ENCODE data around the gene JMJD6. TPM values are rescaled to one million over a fixed set of nuclear protein-coding genes. Genes with fewer than 3 reads are reported as not detected.

JMJD6 gene
- total RNA-seq, 4 donors from 2014 or later, result 13.8 to 22.1 (median 17.7) TPM

GRCh38 chr17:76681222-76682137, 44.9 kb downstream of the JMJD6 start:
- peak in 1 of 2 donors; percentile 59 for DNase-seq (ENCODE audit: low spot score in 2 of 2)
- Histone ChIP-seq H3K27ac (no peak overlapping the region), H3K4me3 (no peak overlapping the region), H3K9me3 (no peaks in the 10 kb centered on the region), H3K36me3 (peaks cover 30% of the 10 kb centered on the region), H3K4me1 (peaks cover 32% of the 10 kb centered on the region), H3K27me3 (no peaks in the 10 kb centered on the region)
- TF ChIP-seq CTCF (IDR thresholded peaks at IDR 0.05) (peak; percentile 80 to 81), POLR2AphosphoS5 (IDR thresholded peaks at IDR 0.05) (no peak)
- 48% methylated on average over 7 of the region's 16 CpGs for WGBS

- Histone ChIP-seq H3K4me1 (peaks cover 19% of the 10 kb centered on the region), H3K27ac (no peak overlapping the region), H3K9me3 (no peaks in the 10 kb centered on the region), H3K36me3 (peaks cover 23% of the 10 kb centered on the region), H3K4me3 (no peak overlapping the region), H3K27me3 (no peaks in the 10 kb centered on the region)
- TF ChIP-seq EP300 (IDR thresholded peaks at IDR 0.05) (no peak), CTCF (IDR thresholded peaks at IDR 0.05) (no peak), POLR2A (IDR thresholded peaks at IDR 0.05) (no peak), POLR2AphosphoS5 (IDR thresholded peaks at IDR 0.05) (no peak)
- 67% methylated on average over 1 of the region's 1 CpG for WGBS
- no peak for DNase-seq (ENCODE audit: low spot score in 2 of 2)
Measured at GRCh38 chr17:76679239-76679638, 47.2 kb downstream of the JMJD6 start.

- Histone ChIP-seq H3K27me3 (no peaks in the 10 kb centered on the region), H3K4me3 (no peak overlapping the region), H3K36me3 (peaks cover 20% of the 10 kb centered on the region), H3K27ac (no peak overlapping the region), H3K9me3 (no peaks in the 10 kb centered on the region), H3K4me1 (peaks cover 19% of the 10 kb centered on the region)
- WGBS, result 84% methylated on average over 12 of the region's 12 CpGs
- TF ChIP-seq EP300 (IDR thresholded peaks at IDR 0.05), result no peak
- no peak for TF ChIP-seq POLR2A (IDR thresholded peaks at IDR 0.05)
- no peak for TF ChIP-seq CTCF (IDR thresholded peaks at IDR 0.05)
- no peak for TF ChIP-seq POLR2AphosphoS5 (IDR thresholded peaks at IDR 0.05)
- DNase-seq (ENCODE audit: low spot score in 2 of 2), result no peak
Measured at GRCh38 chr17:76678330-76678729, 48.1 kb downstream of the JMJD6 start.

GRCh38 chr17:76677406-76677805, 49.0 kb downstream of the JMJD6 start:
- no peak overlapping the region for H3K4me3 ChIP-seq
- H3K4me1 ChIP-seq, result peaks cover 14% of the 10 kb centered on the region
- H3K36me3 ChIP-seq, result peaks cover 20% of the 10 kb centered on the region
- TF ChIP-seq EP300 (IDR thresholded peaks at IDR 0.05) (no peak), POLR2AphosphoS5 (IDR thresholded peaks at IDR 0.05) (no peak), CTCF (IDR thresholded peaks at IDR 0.05) (no peak)
- no peaks in the 10 kb centered on the region for H3K27me3 ChIP-seq
- DNase-seq (ENCODE audit: low spot score in 2 of 2), result no peak
- no peaks in the 10 kb centered on the region for H3K9me3 ChIP-seq
- H3K27ac ChIP-seq, result no peak overlapping the region
- 86% methylated on average over 16 of the region's 16 CpGs for WGBS

- Histone ChIP-seq H3K27me3 (no peaks in the 10 kb centered on the region), H3K4me1 (peaks cover 11% of the 10 kb centered on the region), H3K36me3 (peaks cover 20% of the 10 kb centered on the region), H3K9me3 (no peaks in the 10 kb centered on the region), H3K4me3 (no peak overlapping the region), H3K27ac (no peak overlapping the region)
- WGBS, result 89% methylated on average over 6 of the region's 6 CpGs
- TF ChIP-seq POLR2A (IDR thresholded peaks at IDR 0.05), result no peak
- TF ChIP-seq POLR2AphosphoS5 (IDR thresholded peaks at IDR 0.05), result no peak
- TF ChIP-seq CTCF (IDR thresholded peaks at IDR 0.05), result no peak
- TF ChIP-seq EP300 (IDR thresholded peaks at IDR 0.05), result no peak
- DNase-seq (ENCODE audit: low spot score in 2 of 2), result no peak
Measured at GRCh38 chr17:76676629-76677028, 49.8 kb downstream of the JMJD6 start.
